ENCODE data around the gene PECR.
A peak's percentile ranks its signal among the peaks of the same experiment; 100 is the strongest.
"Not testable (repeated sequence)": the region's sequence is repeated elsewhere in the genome, so short reads cannot be mapped to it uniquely, and the experiment has no call there.

PECR gene

DNA sequence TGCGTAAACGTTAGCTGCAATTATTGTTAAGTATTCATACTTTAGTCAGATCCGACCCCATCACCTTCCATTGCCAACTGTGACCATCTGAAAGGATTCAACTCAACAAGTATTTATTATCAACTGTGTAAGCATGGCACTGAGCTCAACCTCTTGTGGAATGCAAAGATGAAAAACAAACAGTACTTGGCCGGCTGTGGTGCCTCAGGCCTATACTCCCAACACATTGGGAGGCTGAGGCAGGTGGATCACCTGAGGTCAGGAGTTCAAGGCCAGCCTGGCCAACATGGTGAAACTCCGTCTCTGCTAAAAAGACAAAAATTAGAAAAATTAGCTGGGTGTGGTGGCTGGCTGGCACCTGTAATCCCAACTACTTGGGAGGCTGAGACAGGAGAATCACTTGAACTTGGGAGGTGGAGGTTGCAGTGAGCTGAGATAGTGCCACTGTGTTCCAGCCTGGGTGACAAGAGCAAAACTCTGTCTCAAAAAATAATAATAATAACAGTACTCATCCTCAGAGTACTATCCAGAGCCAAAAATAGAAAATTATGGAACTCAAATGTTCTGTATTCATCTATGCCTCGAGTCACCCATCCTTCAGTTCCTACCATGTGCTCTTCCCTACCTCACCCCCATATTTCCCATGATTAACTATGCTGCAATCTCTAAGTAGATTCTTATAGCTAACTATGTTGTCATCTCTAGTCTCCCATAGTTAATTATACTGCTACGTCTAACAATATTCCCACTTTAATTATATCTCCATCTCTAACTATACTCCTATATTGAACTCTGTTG lies 59.6 kb downstream of the PECR start:
- DNase-seq (ENCODE audit: low read depth) = no peak
- H3K36me3 ChIP-seq (ENCODE audit: control insufficient read depth, insufficient read depth, low read length, severe bottlenecking) = no peaks in the 10 kb centered on the region
- H3K27me3 ChIP-seq (replicated peaks; ENCODE audit: control insufficient read depth, insufficient read depth, low read length) = no peaks in the 10 kb centered on the region
- H3K9me3 ChIP-seq (ENCODE audit: control insufficient read depth, low read length) = no peaks in the 10 kb centered on the region
- H3K9ac ChIP-seq (ENCODE audit: low read length) = no peak overlapping the region
- H3K4me1 ChIP-seq (ENCODE audit: control insufficient read depth, insufficient read depth, low read length) = no peaks in the 10 kb centered on the region
- no peak overlapping the region for H3K4me3 ChIP-seq (ENCODE audit: low read length)

DNA sequence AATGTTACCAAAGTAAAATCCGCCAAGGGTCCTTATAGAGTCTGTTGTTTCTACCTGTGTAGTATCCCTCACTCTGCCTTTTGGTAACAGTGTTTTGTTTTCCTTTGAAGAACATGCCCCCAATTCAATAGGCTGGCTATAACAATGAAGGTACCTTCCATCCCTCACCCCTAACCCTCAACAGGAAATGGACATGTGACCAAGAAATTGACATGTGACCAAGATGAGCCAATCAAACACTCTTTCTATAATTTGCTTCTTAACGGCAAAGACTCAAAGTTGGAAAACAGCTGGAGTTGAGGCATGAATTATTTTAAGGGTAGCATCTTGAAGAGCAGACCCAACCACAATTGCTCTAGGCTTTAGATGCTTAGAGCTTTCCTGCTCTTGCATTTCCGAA lies 62.9 kb downstream of the PECR start:
- no peak for DNase-seq (ENCODE audit: low read depth)
- no peak overlapping the region for H3K4me3 ChIP-seq (ENCODE audit: low read length)
- no peaks in the 10 kb centered on the region for H3K27me3 ChIP-seq (replicated peaks; ENCODE audit: control insufficient read depth, insufficient read depth, low read length)
- H3K4me1 ChIP-seq (ENCODE audit: control insufficient read depth, insufficient read depth, low read length) = no peaks in the 10 kb centered on the region
- no peak overlapping the region for H3K9ac ChIP-seq (ENCODE audit: low read length)
- no peaks in the 10 kb centered on the region for H3K9me3 ChIP-seq (ENCODE audit: control insufficient read depth, low read length)
- H3K36me3 ChIP-seq (ENCODE audit: control insufficient read depth, insufficient read depth, low read length, severe bottlenecking) = no peaks in the 10 kb centered on the region

DNA sequence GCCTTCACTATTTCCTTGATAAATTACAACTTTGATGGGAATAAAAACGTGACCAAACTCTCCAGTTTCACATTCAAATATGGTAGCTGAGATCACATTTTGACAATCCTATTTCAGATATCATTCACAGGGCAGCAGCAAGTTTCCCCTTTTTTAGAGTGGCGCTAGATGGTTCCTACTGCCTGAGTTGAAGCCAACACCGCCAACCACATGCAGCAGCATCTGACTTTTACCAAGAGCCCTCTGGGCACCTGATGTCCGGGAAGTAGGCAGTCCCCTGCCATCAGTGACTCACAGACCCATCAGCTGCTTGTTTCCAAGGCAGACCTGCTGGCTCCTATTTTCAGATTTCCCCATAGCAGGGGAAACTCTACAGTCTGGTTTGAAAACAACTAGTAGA lies 64.2 kb downstream of the PECR start:
- DNase-seq (ENCODE audit: low read depth) = no peak
- no peak overlapping the region for H3K9ac ChIP-seq (ENCODE audit: low read length)
- no peaks in the 10 kb centered on the region for H3K27me3 ChIP-seq (replicated peaks; ENCODE audit: control insufficient read depth, insufficient read depth, low read length)
- H3K4me1 ChIP-seq (ENCODE audit: control insufficient read depth, insufficient read depth, low read length) = peaks cover 6% of the 10 kb centered on the region
- no peaks in the 10 kb centered on the region for H3K9me3 ChIP-seq (ENCODE audit: control insufficient read depth, low read length)
- no peaks in the 10 kb centered on the region for H3K36me3 ChIP-seq (ENCODE audit: control insufficient read depth, insufficient read depth, low read length, severe bottlenecking)
- no peak overlapping the region for H3K4me3 ChIP-seq (ENCODE audit: low read length)

DNA sequence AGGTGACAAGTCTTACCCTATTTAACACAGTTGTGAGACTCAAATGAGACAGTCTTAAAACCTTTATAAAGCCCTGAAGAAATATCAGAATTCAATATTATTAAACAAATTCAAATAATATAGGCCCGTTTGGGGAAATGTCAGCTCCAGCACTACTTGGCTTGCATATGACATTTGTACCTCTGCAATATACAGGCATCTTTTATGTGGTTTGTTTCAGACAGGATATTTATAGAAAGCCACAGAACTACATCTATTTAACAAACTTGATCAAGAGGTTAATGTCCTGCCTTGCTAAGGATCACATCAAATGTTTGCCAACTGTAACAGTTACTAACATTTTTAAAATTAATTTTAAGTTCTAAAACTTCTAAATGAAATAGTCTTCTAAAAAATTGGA lies 65.0 kb downstream of the PECR start:
- DNase-seq (ENCODE audit: low read depth) = no peak
- no peaks in the 10 kb centered on the region for H3K9me3 ChIP-seq (ENCODE audit: control insufficient read depth, low read length)

DNA sequence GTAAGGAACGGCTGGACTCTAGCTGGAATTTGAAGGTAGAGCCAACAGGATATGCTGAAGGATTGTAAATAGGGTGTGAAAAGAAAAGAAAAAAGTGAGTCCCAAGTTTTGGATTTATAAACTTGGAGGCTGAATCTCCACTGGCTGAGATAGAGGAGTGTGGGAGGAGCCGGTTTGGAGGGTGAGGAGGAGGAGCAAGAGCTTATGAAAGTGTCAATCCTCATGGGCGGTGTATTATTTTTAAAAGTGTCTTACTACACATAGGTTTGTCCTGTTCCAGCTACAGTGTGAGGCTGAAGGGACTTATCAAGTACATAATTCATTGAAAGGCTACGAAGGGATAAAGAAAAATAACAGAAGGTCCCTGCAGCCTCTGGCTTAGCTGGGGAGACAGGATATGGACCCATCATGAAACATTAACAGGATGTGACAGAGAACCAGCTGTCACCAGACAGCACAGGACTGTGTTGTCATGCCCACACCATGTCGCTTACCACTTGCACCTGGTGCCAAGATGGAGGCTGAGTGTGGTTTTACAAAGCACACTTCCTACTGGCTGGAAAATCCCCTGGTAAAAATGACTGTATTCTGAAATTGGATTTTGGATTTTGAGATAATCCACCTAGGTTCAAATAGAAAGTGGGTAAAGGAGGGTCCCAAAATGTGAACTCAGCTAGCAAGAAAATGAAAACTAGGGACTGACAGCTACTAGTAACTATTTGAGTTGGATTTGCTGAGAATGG lies 65.7 kb downstream of the PECR start:
- H3K9me3 ChIP-seq (ENCODE audit: control insufficient read depth, low read length) = no peaks in the 10 kb centered on the region
- DNase-seq (ENCODE audit: low read depth) = no peak
- no peaks in the 10 kb centered on the region for H3K36me3 ChIP-seq (ENCODE audit: control insufficient read depth, insufficient read depth, low read length, severe bottlenecking)
- H3K4me1 ChIP-seq (ENCODE audit: control insufficient read depth, insufficient read depth, low read length) = peaks cover 13% of the 10 kb centered on the region
- H3K4me3 ChIP-seq (ENCODE audit: low read length) = no peak overlapping the region
- no peaks in the 10 kb centered on the region for H3K27me3 ChIP-seq (replicated peaks; ENCODE audit: control insufficient read depth, insufficient read depth, low read length)
- H3K9ac ChIP-seq (ENCODE audit: low read length) = no peak overlapping the region

More for the DNA sequence above, 65.0 kb downstream of the PECR start:
- Histone ChIP-seq H3K27me3 (replicated peaks; ENCODE audit: control insufficient read depth, insufficient read depth, low read length) (no peaks in the 10 kb centered on the region), H3K9ac (ENCODE audit: low read length) (no peak overlapping the region), H3K4me3 (ENCODE audit: low read length) (no peak overlapping the region), H3K4me1 (ENCODE audit: control insufficient read depth, insufficient read depth, low read length) (peaks cover 13% of the 10 kb centered on the region), H3K36me3 (ENCODE audit: control insufficient read depth, insufficient read depth, low read length, severe bottlenecking) (no peaks in the 10 kb centered on the region)

DNA sequence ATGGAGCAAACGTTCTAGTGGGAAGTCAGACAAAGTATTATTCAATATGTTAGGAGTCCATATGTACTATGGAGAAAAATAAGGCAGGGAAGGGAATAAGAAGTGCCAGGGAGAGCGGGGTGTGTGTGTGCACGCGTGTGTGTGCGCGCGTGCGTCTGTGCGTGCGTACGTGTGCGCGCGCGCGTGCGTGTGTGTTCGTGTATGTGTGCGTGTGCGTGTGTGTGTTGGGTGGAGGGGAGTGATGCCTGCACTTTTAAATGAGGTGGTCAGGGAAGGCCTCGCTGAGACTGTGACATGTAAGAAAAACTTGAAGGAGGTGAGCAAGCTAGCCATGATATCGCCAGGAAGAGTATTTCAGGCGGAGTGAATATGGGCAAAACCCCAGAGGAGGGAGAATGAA lies 66.6 kb downstream of the PECR start:
- Histone ChIP-seq H3K36me3 (ENCODE audit: control insufficient read depth, insufficient read depth, low read length, severe bottlenecking) (no peaks in the 10 kb centered on the region), H3K9me3 (ENCODE audit: control insufficient read depth, low read length) (no peaks in the 10 kb centered on the region), H3K9ac (ENCODE audit: low read length) (no peak overlapping the region), H3K27me3 (replicated peaks; ENCODE audit: control insufficient read depth, insufficient read depth, low read length) (no peaks in the 10 kb centered on the region), H3K4me1 (ENCODE audit: control insufficient read depth, insufficient read depth, low read length) (peaks cover 13% of the 10 kb centered on the region), H3K4me3 (ENCODE audit: low read length) (no peak overlapping the region)
- no peak for DNase-seq (ENCODE audit: low read depth)

DNA sequence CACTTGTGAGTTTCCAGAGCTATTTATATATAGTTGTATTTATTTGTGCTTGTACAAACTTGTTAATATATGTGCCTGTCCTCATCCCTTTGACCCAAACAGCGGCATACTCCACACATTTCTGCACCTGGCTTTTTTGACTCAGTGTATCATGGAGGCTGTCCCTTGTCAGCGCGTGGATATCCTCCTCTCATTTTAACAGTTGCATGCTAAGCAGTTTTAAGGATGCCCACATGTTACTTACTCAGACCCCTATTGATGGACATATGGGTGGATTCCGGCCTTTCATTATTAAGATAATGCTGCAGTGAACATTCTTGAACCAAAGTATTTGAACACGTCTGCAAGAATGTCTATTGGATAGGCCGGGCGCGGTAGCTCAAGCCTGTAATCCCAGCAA lies 67.6 kb downstream of the PECR start:
- Histone ChIP-seq H3K36me3 (ENCODE audit: control insufficient read depth, insufficient read depth, low read length, severe bottlenecking) (no peaks in the 10 kb centered on the region), H3K9ac (ENCODE audit: low read length) (peak overlapping the region; percentile 77), H3K27me3 (replicated peaks; ENCODE audit: control insufficient read depth, insufficient read depth, low read length) (no peaks in the 10 kb centered on the region), H3K4me1 (ENCODE audit: control insufficient read depth, insufficient read depth, low read length) (peaks cover 13% of the 10 kb centered on the region), H3K9me3 (ENCODE audit: control insufficient read depth, low read length) (no peaks in the 10 kb centered on the region), H3K4me3 (ENCODE audit: low read length) (peak overlapping the region; percentile 81)
- DNase-seq (ENCODE audit: low read depth) = no peak

DNA sequence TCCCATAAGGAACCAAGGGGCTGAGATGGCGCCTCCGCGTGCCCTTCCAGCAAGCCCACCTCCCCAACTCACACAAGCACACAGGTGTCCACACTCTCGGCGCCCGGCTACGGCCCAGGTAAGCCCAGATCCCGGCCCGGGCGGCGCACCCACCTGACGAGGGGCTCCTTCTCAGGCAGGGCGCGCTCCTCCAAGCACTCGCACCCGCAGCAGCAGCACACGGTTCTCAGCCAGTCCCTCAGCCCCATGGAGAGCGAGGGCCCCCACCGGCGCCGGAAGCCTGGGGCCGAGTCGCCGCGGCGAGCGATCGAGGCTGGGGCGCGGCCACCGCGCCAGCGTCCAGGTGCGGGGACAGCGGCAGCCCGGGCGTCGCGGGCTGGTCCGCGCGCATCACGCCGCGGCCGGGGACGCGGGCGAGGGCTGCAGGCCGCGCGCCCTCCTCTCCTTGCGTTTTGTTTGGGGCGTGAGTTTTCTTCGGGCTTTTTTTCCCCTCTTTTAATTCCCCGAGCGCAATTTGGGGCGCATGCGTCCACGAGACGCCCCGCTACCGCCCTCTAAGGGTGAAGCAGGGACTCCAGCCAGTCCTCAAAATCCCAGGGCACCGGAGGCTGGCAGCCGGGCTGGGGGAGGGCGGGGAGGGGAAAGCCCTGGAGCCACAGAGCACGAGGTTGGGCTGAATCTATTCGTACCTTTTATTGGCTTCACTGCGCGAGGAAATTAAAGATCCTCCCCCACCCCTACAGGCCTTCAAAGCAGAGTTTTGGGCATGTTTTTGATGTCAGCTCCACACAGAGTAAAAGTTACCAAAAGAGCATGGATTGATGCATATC lies 68.3 kb downstream of the PECR start, which contains the start of gene MREG:
TSS of gene MREG (minus strand) at position 472 of the 830 bp plus-strand sequence. CDS start at position 248, 224 bp downstream.
- H3K9ac ChIP-seq (ENCODE audit: low read length) = peak within 1 kb of the TSS; percentile 77
- H3K27me3 ChIP-seq (replicated peaks; ENCODE audit: control insufficient read depth, insufficient read depth, low read length) = no peaks in the 10 kb centered on the region
- DNase-seq (ENCODE audit: low read depth) = peak; percentile 92
- H3K36me3 ChIP-seq (ENCODE audit: control insufficient read depth, insufficient read depth, low read length, severe bottlenecking) = no peaks in the 10 kb centered on the region
- peaks cover 13% of the 10 kb centered on the region for H3K4me1 ChIP-seq (ENCODE audit: control insufficient read depth, insufficient read depth, low read length)
- H3K4me3 ChIP-seq (ENCODE audit: low read length) = peak within 1 kb of the TSS; percentile 81
- no peaks in the 10 kb centered on the region for H3K9me3 ChIP-seq (ENCODE audit: control insufficient read depth, low read length)

DNA sequence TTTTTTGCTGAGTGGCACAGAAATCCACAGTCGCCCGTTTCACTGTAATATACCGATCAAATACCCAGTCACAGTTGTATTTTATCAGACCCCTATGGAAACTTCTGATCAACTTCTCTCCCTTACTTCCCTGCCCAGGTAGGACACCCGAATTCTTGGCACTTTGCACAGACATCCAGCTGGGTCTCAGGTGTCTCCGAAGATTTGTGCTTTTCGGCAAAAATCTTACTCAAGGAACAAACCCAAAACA lies 68.9 kb downstream of the PECR start:
- DNase-seq (ENCODE audit: low read depth) = no peak
- Histone ChIP-seq H3K9ac (ENCODE audit: low read length) (peak overlapping the region; percentile 77), H3K27me3 (replicated peaks; ENCODE audit: control insufficient read depth, insufficient read depth, low read length) (no peaks in the 10 kb centered on the region), H3K9me3 (ENCODE audit: control insufficient read depth, low read length) (no peaks in the 10 kb centered on the region), H3K4me3 (ENCODE audit: low read length) (peak overlapping the region; percentile 81), H3K4me1 (ENCODE audit: control insufficient read depth, insufficient read depth, low read length) (peaks cover 13% of the 10 kb centered on the region), H3K36me3 (ENCODE audit: control insufficient read depth, insufficient read depth, low read length, severe bottlenecking) (no peaks in the 10 kb centered on the region)

DNA sequence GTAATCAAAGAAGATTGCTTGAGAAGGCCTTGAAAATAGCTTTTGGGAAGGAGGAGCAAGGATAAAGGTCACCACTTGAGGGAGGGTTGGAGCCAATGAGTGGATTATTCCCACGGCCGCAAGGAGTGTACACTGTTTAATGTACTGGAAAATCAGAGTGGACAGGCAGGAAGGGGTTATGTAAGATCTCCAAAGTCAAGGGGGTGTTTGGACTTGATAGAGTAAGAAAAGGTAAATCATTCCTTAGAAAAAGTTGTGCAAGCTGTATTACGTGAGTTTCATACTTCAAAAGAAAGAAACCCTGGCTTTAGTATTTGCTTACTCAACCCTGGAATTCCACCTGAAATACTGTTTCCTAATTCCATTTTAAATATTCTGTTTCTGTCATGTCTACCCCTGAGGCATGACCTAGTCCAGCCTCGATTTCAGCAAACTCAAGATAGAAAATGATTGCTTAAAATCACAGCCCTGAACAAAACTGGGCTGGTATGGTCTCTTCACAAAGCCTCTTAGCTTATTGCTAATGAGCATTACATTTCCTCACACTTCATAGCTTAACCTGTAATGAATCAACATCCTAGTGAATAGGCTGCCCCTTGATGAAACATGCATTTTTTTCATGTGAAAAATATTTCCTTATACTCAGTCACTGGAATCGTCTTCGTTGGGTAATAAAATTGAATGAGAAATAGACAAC lies 69.3 kb downstream of the PECR start:
- DNase-seq (ENCODE audit: low read depth) = peak; percentile 46

DNA sequence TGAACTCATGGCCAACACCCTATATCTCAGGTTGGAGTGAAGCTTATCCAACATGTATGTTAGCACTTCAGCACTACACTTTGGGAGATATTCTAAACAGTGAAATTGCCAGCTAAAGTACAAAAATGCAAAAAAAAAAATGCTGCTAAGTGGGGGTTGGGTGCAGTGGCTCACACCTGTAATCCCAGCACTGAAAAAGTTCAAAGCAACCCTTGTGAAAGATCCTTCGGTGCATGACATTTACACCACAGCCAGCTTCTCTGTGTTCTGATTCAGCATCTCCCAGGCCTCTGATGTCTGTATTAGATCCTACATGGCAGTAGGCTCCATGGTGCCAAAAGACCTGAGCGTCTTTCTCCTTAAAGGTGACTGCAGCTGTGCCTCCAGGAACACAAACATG lies 72.4 kb downstream of the PECR start:
- not testable (repeated sequence) for H3K36me3 ChIP-seq (ENCODE audit: control insufficient read depth, insufficient read depth, low read length, severe bottlenecking); H3K27me3 ChIP-seq (replicated peaks; ENCODE audit: control insufficient read depth, insufficient read depth, low read length); H3K9ac ChIP-seq (ENCODE audit: low read length); H3K4me3 ChIP-seq (ENCODE audit: low read length); DNase-seq (ENCODE audit: low read depth); H3K9me3 ChIP-seq (ENCODE audit: control insufficient read depth, low read length)
- H3K4me1 ChIP-seq (ENCODE audit: control insufficient read depth, insufficient read depth, low read length) = peaks cover 19% of the 10 kb centered on the region

More for the DNA sequence above, 69.3 kb downstream of the PECR start:
- H3K4me1 ChIP-seq (ENCODE audit: control insufficient read depth, insufficient read depth, low read length) = peaks cover 13% of the 10 kb centered on the region
- no peaks in the 10 kb centered on the region for H3K36me3 ChIP-seq (ENCODE audit: control insufficient read depth, insufficient read depth, low read length, severe bottlenecking)
- H3K4me3 ChIP-seq (ENCODE audit: low read length) = peak overlapping the region; percentile 81
- H3K27me3 ChIP-seq (replicated peaks; ENCODE audit: control insufficient read depth, insufficient read depth, low read length) = no peaks in the 10 kb centered on the region
- H3K9ac ChIP-seq (ENCODE audit: low read length) = peak overlapping the region; percentile 77
- no peaks in the 10 kb centered on the region for H3K9me3 ChIP-seq (ENCODE audit: control insufficient read depth, low read length)
